ENCODE results near the gene MAP3K5. TPM values are rescaled to one million over a fixed set of nuclear protein-coding genes. Genes with fewer than 3 reads are reported as not detected.

The MAP3K5 gene
- total RNA-seq, 1 donor from 2014 or later, result 1.7 TPM

DNA sequence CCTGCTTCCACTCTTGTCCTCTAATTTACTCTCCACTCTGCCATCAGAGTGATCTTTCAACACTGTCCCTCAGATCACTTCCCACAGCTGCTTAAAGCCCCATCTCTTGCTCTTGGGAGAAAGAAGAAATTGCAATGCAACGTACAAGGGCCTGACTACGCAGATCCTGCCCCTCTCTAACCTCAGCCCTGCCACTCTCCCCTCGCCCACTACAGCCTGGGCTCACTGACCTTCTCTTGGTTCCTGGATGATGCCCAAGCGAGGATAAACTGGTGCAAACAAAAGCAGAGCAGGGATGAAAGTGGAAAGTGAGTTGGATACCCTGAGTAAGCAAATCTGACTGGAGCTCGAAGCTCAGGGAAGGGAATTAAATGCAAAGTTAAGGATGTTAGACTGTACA, 92.9 kb downstream of the MAP3K5 start:
- TF ChIP-seq EZH2 (IDR thresholded peaks at IDR 0.05; ENCODE audit: insufficient read depth, low read length), result no peak
- TF ChIP-seq, protein P1, sequence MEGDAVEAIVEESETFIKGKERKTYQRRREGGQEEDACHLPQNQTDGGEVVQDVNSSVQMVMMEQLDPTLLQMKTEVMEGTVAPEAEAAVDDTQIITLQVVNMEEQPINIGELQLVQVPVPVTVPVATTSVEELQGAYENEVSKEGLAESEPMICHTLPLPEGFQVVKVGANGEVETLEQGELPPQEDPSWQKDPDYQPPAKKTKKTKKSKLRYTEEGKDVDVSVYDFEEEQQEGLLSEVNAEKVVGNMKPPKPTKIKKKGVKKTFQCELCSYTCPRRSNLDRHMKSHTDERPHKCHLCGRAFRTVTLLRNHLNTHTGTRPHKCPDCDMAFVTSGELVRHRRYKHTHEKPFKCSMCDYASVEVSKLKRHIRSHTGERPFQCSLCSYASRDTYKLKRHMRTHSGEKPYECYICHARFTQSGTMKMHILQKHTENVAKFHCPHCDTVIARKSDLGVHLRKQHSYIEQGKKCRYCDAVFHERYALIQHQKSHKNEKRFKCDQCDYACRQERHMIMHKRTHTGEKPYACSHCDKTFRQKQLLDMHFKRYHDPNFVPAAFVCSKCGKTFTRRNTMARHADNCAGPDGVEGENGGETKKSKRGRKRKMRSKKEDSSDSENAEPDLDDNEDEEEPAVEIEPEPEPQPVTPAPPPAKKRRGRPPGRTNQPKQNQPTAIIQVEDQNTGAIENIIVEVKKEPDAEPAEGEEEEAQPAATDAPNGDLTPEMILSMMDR (IDR thresholded peaks at IDR 0.05; ENCODE audit: insufficient read depth, low read depth, low read length), result no peak
- no peaks in the 10 kb centered on the region for H3K36me3 Mint-ChIP-seq (ENCODE audit: low read depth, unreplicated experiment)
- H3K9me3 Mint-ChIP-seq (ENCODE audit: unreplicated experiment), result no peaks in the 10 kb centered on the region
- H4K20me1 ChIP-seq (ENCODE audit: insufficient read depth, low read length), result no peaks in the 10 kb centered on the region
- no peak overlapping the region for H3K27ac Mint-ChIP-seq (ENCODE audit: unreplicated experiment)
- peaks cover 2% of the 10 kb centered on the region for H3K36me3 ChIP-seq (ENCODE audit: insufficient read depth, low read length)
- DNase-seq (ENCODE audit: low read depth) (no peak), FAIRE-seq (no peak)
- H3K27me3 ChIP-seq (ENCODE audit: insufficient read depth, low read length), result no peaks in the 10 kb centered on the region
- no peak overlapping the region for H3K4me3 Mint-ChIP-seq (ENCODE audit: unreplicated experiment)
- no peak overlapping the region for H3K27ac ChIP-seq (ENCODE audit: low read depth, low read length)
- H3K9ac ChIP-seq (ENCODE audit: low read length), result no peak overlapping the region
- peaks cover 3% of the 10 kb centered on the region for H3K4me1 ChIP-seq (ENCODE audit: insufficient read depth, low read length)
- H3K9me3 ChIP-seq (ENCODE audit: insufficient read depth, low read depth, low read length), result no peaks in the 10 kb centered on the region
- H3K4me2 ChIP-seq (ENCODE audit: low read length), result no peak overlapping the region
- H2AFZ ChIP-seq (ENCODE audit: low read depth, low read length), result no peak overlapping the region
- H3K79me2 ChIP-seq (ENCODE audit: insufficient read depth, low read length), result no peaks in the 10 kb centered on the region
- H3K4me3 ChIP-seq (ENCODE audit: insufficient read depth, low read depth, low read length), result no peak overlapping the region
- no peaks in the 10 kb centered on the region for H3K27me3 Mint-ChIP-seq (ENCODE audit: low read depth, unreplicated experiment)
- H3K4me1 Mint-ChIP-seq (ENCODE audit: low read depth, unreplicated experiment), result peaks cover 4% of the 10 kb centered on the region

DNA sequence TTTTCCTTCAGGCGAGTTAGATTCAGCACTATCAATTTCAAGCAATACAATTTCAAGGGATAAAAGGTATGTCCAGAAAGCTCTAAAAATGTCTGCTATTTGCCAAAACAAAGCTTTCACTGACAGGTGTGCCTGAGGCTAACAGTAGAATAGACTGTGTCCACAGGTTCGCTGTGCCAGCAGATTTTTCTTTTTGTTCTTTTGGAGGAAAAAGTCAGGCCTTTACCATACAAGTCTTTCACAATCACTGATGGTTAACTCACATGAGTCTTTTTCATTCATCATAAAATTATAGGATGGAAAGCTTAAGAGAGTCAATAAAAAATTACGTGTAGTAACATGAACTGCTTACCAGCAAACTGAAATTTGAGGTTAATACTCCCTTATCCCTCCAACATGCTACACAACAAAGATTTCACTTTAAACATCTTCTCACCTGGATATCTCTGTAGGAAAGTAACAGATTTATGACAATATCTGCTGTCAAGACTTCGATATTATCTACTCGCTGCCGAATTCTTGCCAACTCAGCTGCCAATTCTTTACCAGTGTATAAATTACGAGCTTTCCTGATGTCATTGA, 95.4 kb downstream of the MAP3K5 start:
- Mint-ChIP-seq H3K4me1 (ENCODE audit: low read depth, unreplicated experiment) (peaks cover 4% of the 10 kb centered on the region), H3K27ac (ENCODE audit: unreplicated experiment) (no peak overlapping the region), H3K9me3 (ENCODE audit: unreplicated experiment) (no peaks in the 10 kb centered on the region), H3K36me3 (ENCODE audit: low read depth, unreplicated experiment) (no peaks in the 10 kb centered on the region), H3K4me3 (ENCODE audit: unreplicated experiment) (no peak overlapping the region), H3K27me3 (ENCODE audit: low read depth, unreplicated experiment) (no peaks in the 10 kb centered on the region)
- no peak overlapping the region for H3K4me2 ChIP-seq (ENCODE audit: low read length)
- no peaks in the 10 kb centered on the region for H3K27me3 ChIP-seq (ENCODE audit: insufficient read depth, low read length)
- H3K27ac ChIP-seq (ENCODE audit: low read depth, low read length), result no peak overlapping the region
- no peaks in the 10 kb centered on the region for H4K20me1 ChIP-seq (ENCODE audit: insufficient read depth, low read length)
- DNase-seq (ENCODE audit: low read depth) (no peak), FAIRE-seq (no peak)
- no peak for TF ChIP-seq EZH2 (IDR thresholded peaks at IDR 0.05; ENCODE audit: insufficient read depth, low read length)
- TF ChIP-seq, protein P1 (IDR thresholded peaks at IDR 0.05; ENCODE audit: insufficient read depth, low read depth, low read length), result no peak
- H3K4me1 ChIP-seq (ENCODE audit: insufficient read depth, low read length), result peaks cover 3% of the 10 kb centered on the region
- H3K9ac ChIP-seq (ENCODE audit: low read length), result no peak overlapping the region
- no peak overlapping the region for H3K4me3 ChIP-seq (ENCODE audit: insufficient read depth, low read depth, low read length)
- H2AFZ ChIP-seq (ENCODE audit: low read depth, low read length), result no peak overlapping the region
- H3K36me3 ChIP-seq (ENCODE audit: insufficient read depth, low read length), result peaks cover 2% of the 10 kb centered on the region
- H3K9me3 ChIP-seq (ENCODE audit: insufficient read depth, low read depth, low read length), result no peaks in the 10 kb centered on the region
- H3K79me2 ChIP-seq (ENCODE audit: insufficient read depth, low read length), result no peaks in the 10 kb centered on the region

DNA sequence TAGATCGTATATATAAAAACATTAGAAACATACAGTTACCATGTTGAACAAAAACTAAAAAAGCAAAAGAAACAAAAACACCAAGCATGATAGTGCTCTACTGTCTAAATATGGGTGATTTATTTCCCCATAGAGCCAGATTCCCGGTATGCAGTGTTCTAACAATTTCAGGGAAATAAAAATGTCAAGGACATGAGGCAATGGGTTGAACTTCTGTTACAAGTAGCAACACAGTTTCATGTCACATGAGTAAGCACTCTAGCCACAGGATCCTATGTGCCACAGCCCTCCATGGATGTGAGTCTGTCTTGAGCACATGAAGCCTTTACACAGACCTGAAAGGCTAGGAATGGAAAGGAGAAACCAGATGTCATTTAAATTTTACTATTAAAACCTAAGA, 96.0 kb downstream of the MAP3K5 start:
- H3K27ac Mint-ChIP-seq (ENCODE audit: unreplicated experiment), result no peak overlapping the region
- no peak overlapping the region for H3K27ac ChIP-seq (ENCODE audit: low read depth, low read length)
- DNase-seq (ENCODE audit: low read depth), result no peak

More for the DNA sequence above, 96.0 kb downstream of the MAP3K5 start:
- Histone ChIP-seq H3K36me3 (ENCODE audit: insufficient read depth, low read length) (peaks cover 2% of the 10 kb centered on the region), H3K9me3 (ENCODE audit: insufficient read depth, low read depth, low read length) (no peaks in the 10 kb centered on the region), H3K4me3 (ENCODE audit: insufficient read depth, low read depth, low read length) (no peak overlapping the region), H3K79me2 (ENCODE audit: insufficient read depth, low read length) (no peaks in the 10 kb centered on the region), H3K4me1 (ENCODE audit: insufficient read depth, low read length) (peaks cover 3% of the 10 kb centered on the region), H3K27me3 (ENCODE audit: insufficient read depth, low read length) (no peaks in the 10 kb centered on the region), H3K4me2 (ENCODE audit: low read length) (no peak overlapping the region), H3K9ac (ENCODE audit: low read length) (no peak overlapping the region), H2AFZ (ENCODE audit: low read depth, low read length) (no peak overlapping the region), H4K20me1 (ENCODE audit: insufficient read depth, low read length) (no peaks in the 10 kb centered on the region)
- FAIRE-seq, result no peak
- H3K9me3 Mint-ChIP-seq (ENCODE audit: unreplicated experiment), result no peaks in the 10 kb centered on the region
- H3K4me1 Mint-ChIP-seq (ENCODE audit: low read depth, unreplicated experiment), result peaks cover 4% of the 10 kb centered on the region
- no peaks in the 10 kb centered on the region for H3K27me3 Mint-ChIP-seq (ENCODE audit: low read depth, unreplicated experiment)
- H3K36me3 Mint-ChIP-seq (ENCODE audit: low read depth, unreplicated experiment), result no peaks in the 10 kb centered on the region
- H3K4me3 Mint-ChIP-seq (ENCODE audit: unreplicated experiment), result no peak overlapping the region
- TF ChIP-seq, protein P1 (IDR thresholded peaks at IDR 0.05; ENCODE audit: insufficient read depth, low read depth, low read length), result no peak
- TF ChIP-seq EZH2 (IDR thresholded peaks at IDR 0.05; ENCODE audit: insufficient read depth, low read length), result no peak
